ENCODE measurements around the gene HS3ST4.
"Not testable (repeated sequence)": the region's sequence is repeated elsewhere in the genome, so short reads cannot be mapped to it uniquely, and the experiment has no call there.

The HS3ST4 gene

DNA sequence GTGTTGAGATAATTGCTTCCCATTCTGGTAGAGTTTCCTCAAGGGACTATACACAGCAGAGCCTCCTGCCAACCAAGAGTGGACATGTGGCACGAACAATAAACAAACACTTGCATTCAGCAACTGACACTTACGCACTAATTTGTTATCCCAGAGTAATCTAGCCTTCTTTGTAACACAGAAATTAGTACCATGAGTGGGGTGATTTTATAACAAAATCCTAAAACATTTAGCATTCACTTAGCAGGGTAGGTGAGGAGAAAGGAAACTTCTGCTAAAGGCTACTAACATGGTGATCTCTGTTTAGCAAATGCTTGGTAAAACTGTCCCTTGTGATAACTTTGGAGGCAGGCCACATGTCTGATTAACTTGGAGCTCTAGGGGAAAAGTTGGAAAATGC is 325.2 kb downstream of the HS3ST4 start:
- DNase-seq, result no peak

DNA sequence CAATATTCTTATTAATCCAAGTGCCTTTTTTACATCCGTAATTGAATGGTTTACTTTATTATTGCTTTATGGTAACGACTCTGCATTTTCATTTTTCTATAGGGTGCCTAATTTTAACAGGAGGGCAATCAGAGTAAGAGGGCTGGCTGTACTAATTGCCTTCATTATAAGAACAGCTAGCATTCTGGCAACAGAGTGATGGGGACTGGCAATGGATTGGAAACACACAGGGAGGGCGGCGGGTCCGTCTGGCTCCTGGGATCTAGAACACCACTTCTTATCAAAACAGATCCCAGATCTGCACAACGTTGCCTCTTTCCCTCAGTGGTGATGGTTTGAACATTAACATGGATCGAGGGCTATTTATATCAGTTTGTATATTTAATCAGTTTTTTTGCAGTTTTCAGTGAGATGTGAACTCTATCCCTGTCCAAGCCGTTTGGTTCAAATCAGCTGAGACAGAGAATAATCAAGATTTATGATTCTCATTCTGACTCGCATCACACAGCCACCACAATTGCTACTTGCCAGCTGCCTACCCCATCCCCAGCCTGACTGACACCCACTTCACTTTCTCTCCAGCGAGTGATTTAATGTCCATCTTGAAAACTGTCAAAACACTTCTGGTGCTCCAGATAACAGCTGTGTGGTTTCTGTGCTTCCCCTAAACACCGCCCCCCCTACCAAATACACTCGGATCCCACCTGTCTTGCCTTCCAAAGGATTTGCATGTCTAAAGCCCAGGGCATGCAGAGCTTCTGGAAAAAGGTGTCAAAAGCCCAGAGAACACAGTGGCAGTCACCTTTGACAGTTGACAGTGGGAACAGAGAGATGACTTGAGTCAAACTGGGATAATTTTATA is 327.9 kb downstream of the HS3ST4 start:
- DNase-seq, result no peak

DNA sequence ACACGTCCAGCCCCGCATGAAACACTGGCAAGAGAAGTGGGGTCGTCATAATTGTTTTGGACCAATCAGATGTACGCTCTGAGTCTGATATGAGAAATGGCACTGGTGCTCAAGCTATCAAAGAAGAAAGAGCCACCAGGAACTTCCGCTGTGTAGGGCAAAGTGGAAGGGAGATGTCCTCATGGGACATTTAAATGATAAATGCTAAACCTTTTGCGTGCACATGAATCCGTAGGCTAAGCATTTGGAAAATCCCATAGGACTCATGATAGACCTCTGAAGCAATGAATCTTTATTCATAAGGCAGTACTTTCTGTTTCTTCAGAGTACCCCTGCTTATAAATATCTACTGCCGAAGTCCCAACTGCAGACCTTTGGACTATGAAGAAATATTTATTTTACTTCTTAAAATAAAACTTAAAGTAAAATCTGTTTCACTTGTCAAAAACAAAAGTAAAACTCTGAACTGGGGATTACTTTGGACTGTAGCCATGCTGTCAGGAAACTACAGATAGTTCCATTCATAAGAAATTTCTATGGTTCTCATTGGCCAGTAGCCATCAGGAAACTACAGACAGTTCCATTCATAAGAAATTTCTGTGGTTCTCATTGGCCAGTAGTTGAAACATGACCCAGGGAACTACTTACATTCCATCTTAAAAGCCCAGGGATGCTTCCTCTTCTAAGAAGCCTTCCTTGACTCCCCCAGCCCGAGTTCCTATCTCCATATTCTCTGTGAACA is 335.1 kb downstream of the HS3ST4 start:
- no peak for DNase-seq

DNA sequence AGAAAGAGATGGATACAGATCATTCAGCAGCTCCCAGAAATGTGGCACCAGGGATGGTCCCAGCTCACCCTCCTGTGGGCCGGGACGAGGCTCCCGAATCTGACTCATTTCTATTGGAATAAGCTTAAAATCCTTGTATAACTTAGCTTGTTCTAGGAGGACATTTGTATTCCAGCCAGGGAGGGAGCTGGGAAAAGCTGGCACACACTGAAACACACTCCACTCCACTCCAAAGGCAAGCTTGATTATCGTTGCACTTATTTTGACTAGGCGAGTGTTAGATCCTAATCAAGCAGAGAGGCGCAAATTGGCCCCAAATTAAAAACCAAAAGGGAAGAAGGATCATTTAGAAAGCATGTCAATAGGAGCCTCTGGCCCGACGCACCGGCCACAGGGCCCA is 339.5 kb downstream of the HS3ST4 start:
- no peak for DNase-seq

DNA sequence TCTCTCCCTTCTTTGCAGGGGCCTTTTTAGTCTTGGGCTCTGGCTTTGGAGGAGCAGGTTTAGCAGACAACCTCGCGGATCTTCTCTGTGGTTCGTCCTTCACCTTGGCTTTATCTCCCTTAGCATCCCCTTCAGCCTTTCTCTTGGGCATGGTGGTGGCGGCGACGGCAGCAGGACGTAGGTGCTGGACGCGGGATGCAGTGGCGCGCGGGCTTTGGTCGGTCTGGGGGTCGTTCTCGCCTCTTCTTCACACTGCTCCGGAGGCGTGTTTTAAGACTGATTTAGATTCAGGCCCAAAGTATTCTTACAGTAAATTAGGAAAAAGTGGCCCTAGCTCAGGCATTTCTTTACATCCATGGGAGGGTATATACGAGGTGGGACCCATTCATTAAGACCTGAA is 340.9 kb downstream of the HS3ST4 start:
- DNase-seq, result not testable (repeated sequence)

DNA sequence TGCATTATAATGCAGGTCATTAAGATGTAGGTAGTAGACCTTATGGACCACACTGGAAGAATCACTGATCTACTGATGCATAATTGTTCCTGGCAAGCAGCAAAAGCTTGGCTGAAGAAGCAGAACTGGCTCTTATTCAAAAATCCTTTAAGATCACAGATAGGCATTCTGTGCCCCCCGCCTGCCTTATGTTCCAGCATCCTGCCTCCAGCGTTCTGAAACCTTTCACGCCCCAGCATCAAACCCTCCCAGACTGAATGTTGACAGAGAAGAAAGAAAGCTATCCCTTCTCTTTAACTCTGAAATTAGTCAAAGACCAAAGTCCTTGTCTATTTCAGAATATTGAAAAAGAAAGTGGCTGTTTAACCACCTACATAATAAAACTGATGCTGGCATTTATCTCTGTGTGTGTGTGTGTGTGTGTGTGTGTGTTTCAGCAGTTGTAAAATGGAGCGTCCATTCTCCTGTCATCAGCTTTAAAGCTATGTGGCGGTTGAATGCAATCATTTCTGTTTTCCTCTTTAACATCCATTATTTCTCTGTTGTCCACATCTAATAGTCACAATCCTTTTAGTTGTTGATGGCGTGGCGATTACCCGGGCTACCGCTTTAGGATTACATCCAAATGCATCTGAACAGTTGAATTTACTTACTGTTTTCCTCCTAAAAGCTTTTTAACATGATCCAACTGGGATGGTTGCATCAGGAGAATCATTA is 350.4 kb downstream of the HS3ST4 start:
- DNase-seq, result no peak

DNA sequence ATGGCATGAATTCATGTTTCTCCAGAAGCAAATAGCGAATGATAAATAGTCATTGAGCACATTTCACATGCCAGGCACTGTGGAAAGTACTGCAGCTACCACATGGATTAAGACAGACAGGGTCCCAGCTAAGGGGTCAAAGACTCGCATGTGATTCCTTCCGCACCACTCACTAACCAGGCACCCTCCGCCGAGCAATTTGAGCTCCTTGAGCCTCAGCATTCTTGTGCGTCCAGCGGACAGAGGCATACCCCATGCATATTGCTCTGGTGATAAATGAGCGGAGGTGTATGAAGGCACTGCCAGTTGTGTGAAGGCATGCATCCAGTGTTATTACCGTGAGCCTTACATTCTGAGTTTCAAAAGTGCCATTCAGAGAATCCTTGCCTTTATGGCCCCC is 358.7 kb downstream of the HS3ST4 start:
- no peak for DNase-seq

DNA sequence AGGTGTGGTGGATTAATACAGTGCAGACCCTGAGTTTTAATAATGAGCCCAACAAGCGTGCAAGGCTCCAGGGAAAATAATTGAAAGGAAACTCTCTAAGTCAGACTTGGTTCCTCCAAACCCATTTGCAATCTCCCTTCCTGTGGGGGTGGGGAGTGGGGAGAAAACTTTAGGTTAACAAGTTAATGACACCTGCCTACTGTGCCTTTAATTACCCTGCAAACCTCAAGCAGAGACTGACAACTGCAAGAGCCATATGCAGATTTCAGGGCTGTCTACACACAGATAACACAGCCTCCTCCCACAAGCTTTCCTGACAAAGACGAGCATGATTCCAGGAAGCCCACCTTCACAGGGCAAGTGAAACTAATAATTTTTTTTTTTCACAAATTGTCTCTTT is 359.3 kb downstream of the HS3ST4 start:
- DNase-seq, result no peak

DNA sequence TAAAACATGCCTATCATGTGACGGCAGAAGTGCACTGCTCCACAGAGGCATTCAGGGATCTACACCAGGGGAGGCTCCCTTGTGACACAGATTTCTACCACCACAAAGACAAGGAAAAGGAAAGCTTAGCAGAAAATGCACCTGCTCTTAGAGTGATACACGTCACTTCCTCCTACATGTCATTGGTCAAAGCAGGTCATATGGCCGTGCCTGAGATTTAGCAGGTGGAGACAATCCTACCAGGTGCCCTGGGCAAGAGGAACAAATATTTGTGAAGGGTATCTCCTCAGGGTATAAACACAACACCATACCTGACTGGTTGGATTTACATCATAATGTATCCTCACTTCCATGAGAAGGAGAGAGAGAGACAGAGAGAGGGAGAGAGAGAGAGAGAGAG is 362.1 kb downstream of the HS3ST4 start:
- DNase-seq, result no peak

DNA sequence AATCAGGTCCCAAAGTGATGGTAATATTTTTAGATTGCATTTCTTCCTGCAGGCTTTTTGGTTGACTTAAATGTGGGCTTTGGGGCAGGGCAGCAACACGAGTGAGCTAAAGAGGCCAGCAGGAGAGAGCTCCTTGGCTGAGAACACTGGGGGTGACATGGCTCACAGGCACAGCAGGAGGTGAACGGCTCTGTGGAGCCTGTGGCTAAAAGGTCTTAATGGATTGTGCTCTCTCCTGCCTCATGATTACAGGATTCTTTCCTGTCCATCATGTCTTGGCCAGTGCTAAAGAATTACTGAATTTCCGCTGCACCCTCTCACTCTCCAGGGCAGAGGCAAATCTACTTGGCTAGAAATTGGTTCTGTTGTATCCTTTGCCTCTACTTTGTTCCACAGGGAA is 366.6 kb downstream of the HS3ST4 start:
- DNase-seq, result no peak

DNA sequence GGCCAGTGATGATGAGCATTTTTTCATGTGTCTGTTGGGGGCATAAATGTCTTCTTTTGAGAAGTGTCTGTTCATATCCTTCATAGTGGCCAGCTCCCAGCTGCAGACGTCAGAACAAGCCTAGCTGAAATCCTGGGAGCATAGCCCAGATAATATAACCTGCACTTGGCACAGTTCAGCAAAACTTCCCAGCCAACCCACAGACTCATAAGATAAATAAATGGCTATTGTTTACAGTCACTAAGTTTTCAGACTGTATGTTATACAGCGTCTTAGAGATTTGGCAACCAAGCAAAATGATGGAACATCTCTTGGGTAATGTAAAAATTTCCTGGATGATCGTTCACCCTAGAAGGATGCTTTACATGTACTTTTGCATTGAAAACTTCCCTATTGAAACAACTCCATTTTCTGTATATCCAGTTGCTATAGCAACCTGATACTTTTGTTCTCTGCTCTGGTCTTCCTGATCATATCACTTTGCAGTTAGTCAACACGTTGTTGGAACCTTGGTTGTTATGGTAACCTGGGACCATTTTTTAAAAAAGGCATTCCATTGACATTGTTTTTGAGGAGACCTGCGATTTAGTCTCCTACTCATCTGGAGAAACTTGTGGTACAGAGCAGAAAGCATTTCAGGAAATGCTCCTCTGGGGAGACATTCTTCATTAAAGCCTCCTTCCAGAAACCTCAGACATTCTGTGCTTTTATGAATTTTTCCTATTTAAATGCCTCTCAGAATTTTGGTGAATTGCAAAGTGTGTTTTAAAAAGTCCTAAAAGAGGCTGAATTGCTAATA is 378.7 kb downstream of the HS3ST4 start:
- no peak for DNase-seq

DNA sequence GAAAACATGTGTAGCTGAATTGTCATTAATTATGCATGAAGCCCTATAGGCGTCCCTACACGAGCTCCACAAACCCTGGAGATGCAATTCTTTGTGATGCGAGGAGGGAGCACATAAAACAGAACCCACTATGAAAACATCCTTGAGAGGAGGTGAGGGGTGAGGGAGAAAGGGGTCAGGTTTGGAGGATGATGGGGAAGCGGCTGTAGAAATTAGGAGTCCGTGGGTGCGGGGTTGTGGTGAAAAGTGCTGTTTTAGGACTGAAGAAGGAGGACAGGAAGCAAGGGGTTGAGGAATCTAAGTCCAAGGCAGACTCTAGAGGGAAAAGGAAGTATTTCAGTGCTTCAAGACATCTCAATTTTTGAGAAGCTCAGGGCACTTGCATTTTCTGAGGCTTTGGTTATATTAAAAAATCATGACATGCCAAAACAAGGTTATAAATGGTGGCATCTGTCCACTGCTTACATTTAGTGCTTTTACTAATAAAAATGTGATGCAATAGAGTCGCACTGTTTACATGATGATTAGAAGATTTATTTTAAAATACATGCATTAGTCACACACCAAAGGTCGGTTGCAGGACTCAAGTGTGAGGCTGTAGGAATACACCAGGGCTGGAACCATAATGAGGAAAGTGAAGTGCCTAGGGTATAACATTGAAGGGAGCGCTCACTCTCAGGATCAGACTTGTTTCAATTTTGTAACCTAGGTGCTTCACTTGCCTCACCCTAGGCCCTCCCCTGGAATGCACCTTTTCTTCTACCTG is 379.5 kb downstream of the HS3ST4 start:
- no peak for DNase-seq

DNA sequence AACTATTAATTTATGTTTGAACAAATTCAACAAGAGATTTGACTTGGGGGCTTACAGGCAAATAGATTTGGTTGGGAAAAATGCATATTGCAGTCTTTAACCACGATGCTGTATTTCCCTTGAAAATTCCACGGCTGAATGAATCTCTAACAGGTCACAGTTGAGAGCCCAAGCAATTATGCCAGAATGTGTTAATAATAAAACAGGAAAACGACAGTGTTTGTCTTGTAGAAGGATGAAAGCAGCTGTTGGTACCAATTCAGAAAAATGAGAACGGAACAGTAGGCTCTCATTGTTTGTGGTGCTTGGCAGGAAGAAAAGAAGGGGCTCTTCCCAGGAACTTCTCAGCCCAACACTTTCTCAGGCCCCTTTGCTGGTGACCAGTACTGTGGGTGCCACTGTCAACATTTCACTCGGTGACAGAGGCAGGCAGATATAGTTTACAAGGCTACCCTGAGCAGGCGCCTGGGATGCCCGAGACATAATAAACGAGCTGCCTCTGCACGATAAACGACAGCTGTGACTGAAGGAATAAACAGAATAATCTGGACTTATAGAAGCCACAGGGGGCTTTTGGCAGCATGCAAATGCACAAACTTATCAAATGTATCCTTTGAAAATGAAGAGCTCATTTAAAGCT is 387.1 kb downstream of the HS3ST4 start:
- no peak for DNase-seq

DNA sequence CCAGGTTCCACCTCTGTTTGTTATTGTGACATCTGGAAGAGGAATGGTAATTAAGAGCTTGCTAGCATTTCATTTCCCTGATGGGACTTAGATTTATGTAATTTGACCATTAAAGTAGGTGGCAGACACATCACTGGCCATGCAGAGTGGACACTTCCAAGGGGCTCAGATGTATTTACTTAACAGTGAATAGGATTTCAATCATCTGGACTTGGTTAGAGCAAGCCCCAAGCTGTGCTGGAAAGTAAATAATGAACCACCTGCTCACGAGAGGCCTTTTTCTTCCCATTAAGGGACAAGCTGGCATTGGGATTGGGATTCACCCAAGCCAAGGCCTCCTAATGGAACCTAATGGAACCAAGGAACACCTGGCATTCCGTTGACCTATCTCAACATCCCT is 395.3 kb downstream of the HS3ST4 start:
- no peak for DNase-seq

DNA sequence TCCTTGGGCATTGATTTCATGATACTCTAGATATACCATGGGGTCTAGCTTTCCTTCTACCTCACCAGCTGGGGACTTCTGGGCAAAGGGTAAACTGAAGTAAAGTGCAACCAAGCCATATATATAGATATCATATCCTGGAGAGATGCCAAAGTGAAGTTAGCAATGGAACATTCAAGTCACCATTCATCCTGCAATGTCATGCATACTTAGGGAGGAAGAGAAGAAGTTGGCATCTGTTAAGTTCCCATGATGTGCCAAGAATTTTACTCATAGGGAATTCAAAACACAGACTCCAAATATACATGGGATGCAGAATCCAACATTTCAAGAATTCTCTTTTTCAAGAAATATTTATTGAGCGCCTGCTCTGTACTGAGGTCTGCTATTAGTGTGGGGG is 399.8 kb downstream of the HS3ST4 start:
- DNase-seq, result no peak

DNA sequence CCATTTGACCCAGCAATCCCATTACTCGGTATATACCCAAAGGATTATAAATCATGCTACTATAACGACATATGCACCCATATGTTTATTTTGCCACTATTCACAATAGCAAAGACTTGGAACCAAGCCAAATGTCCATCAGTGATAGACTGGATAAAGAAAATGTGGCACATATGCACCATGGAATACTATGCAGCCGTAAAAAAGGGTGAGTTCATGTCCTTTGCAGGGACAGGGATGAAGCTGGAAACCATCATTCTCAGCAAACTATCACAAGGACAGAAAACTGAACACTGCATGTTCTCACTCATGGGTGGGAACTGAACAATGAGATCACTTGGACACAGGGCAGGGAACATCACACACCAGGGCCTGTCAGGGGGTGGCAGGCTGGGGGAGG is 406.4 kb downstream of the HS3ST4 start:
- not testable (repeated sequence) for DNase-seq

DNA sequence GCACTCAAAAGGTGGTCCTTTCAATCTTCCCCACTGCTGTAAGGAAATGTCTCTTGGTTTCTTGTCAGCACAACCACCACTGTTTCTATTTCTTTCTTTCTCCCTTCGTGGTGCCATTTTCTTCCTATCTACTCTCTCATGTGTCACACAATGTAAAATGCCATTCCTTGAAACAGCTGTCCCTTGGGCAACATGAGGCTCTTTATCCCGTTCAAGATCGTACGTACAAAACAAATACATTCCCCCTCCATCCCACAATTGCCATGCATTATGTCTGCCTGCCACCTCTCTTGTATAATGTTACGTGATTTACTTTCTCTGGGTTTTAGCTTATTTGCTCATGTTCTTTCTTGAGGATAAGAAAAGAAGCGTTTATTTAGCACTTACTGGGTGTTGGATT is 410.6 kb downstream of the HS3ST4 start:
- DNase-seq, result no peak

DNA sequence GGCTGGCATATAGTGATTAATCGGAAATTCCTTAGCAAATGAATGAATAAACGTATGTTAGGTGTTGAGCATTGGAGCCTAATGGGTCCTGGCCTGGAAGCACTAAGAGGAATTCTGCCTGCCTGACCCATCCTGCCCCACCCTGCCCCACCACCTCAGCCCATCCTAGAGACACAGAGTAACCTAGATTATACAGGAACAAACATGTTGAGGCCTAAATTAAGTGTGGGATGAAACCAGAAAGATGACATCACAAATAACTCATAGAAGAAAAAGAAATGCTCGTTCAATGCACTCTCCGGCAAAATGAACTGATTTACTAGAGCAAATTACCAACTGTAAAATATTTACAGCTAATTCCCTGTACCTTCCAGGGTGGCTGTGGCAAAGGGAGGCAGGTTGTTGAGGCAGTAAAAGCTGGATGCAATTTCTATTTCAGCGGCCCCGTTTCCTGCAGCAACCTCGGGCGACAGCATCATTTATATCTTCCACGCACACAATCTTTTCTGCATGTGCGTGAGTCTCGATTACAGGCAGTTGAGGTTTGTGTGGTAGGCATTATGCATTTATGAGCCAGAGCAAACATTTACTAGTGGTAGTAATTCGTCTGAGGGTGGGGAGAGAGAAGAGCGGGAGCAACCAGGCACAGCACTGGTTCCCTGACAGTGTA is 417.2 kb downstream of the HS3ST4 start:
- no peak for DNase-seq

DNA sequence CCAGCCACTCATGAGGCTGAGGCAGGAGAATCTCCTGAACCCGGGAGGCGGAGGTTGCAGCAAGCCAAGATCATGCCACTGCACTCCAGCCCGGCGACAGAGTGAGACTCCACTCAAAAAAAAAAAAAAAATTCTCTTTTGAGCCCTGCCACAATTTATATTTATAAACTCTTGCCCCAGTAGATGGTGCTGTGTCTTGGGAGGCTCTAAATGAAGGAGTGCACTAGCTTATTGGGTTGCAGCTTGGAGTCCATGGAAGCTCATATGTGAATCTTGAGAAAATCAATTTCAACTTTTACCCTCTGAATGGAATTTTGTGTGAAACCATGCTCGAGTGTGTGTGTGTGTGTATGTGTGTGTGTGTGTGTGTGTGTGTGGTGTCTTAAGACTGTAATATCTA is 420.1 kb downstream of the HS3ST4 start:
- no peak for DNase-seq

DNA sequence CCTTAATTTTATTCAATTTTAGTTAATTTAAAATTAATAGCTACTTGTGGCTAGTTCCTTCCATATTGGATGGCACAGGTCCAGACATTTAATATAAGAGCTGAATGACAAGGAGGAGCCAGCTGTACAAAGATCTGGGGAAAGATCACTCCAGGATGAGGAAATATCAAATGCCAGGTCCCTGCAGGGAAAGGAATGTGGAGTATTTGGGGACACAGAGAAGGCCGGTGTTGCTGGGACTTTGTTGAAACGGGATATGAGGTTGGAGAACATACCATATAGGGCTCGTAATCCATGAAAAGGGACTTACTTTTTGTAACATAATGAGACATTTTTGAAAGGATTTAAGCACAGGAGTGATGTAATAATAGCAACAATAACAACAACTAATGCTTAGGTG is 426.8 kb downstream of the HS3ST4 start:
- no peak for DNase-seq

DNA sequence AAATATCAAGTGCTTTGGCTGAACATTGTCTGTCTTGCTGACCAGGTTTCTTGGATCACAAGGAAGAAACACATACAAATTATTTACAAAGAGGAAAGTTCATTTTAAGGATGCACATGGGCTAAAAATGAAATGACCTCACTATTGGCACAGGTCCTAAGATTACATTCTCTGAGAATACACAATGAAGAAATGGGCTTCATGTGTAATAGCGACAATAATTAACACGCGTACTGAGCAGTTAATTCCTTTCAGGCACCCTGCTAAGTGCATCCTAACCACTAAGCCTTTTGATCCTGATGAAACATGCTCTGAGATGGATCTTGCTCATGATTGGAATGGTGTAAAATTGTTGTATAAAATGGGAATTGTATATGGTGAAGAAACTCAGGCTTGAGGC is 429.0 kb downstream of the HS3ST4 start:
- DNase-seq, result no peak
